T-helper 1 cell treated with Interleukin-12 subunit alpha and Interleukin-12 subunit beta and Interleukin-4 antibody, amounts not matched to agents 30 ng/mL and 1 ng/mL, for 36 hours (primary cell): Measurements from ENCODE around the gene ERCC6. TPM values are rescaled to one million over a fixed set of nuclear protein-coding genes. Genes with fewer than 3 reads are reported as not detected.

ENCODE experiments used
- intact Hi-C: fragments of 100-400 bp; cut with micrococcal nuclease; formaldehyde crosslinking; loops from one replicate; pipeline ENCODE4 v1.15.1; 2024
- total RNA-seq: library from RNA; stranded (reverse); gene quantifications from 2 replicates; pipeline ENCODE4 v1.2.3, GENCODE V29; 2022

The ERCC6 gene
- total RNA-seq, 1 donor from 2014 or later = 21.0 TPM

GRCh38 chr10:49549640-49550346 is 10.9 kb upstream of the ERCC6 start:
- intact Hi-C loops = no loop called here

DNA sequence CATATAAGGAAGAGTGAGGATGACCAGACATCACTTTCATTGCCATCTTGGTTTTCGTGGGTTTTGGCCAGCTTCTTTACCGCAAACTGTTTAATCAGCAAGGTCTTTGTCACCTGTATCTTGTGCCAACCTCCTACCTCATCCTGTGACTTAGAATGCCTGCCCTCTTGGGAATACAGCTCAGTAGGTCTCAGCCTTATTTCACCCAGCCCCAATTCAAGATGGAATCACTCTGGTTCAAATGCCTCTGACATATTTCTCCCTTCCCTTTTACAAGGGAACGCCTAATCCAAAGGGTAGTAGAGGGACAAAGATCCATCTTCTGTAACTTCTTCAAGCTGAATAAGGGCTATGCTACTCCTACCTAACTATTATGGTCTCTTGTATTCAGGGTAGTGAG is 4.7 kb upstream of the ERCC6 start:
- intact Hi-C loops = no loop called here

- intact Hi-C loops = no loop called here
Observed at GRCh38 chr10:49542353-49542752, 3.4 kb upstream of the ERCC6 start.

GRCh38 chr10:49541762-49542161 is 2.8 kb upstream of the ERCC6 start:
- intact Hi-C loops = no loop called here

DNA sequence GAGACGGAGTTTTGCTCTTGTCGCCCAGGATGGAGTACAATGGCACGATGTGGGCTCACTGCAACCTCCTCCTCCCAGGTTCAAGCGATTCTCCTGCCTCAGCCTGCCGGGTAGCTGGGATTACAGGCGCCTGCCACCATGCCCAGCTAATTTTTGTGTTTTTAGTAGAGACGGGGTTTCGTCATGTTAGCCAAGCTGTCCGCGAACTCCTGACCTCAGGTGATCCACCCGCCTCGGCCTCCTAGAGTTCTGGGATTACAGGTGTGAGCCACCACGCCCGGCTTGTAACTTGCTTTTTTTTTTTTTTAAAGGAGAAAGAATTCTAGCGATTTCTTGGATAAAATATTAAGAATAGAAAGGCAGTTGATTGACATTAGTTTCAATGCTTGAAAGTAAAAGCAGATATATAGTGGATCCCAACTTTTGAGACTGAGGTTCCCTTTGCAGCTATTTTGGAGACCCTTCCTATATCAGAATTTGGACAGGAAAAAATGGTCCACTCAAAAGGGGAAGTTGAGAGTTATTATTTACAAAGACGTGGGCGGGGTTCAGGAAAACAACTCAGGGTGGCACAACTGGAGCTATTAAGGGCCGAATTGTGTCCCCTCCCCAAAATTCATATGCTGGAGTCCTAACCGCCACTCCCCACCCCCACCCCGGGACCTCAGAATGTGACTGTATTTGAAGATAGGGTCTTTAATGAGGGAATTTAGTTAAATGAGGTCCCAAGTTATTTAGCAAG is 1.3 kb upstream of the ERCC6 start:
- intact Hi-C loops = no loop called here

GRCh38 chr10:49539320-49539885 is 482 bp upstream of the ERCC6 start:
- intact Hi-C loops = loop anchor here (1.0 to 5.0 kb wide), 10 partner anchors 31 to 1233 kb away; partner anchors contain the start of genes MAPK8 and WASHC2A

GRCh38 chr10:49534670-49535381 is 4.1 kb downstream of the ERCC6 start:
- intact Hi-C loops = loop anchor here (5.0 kb wide), 1 partner anchor 733 kb away; no protein-coding TSS in a partner anchor

DNA sequence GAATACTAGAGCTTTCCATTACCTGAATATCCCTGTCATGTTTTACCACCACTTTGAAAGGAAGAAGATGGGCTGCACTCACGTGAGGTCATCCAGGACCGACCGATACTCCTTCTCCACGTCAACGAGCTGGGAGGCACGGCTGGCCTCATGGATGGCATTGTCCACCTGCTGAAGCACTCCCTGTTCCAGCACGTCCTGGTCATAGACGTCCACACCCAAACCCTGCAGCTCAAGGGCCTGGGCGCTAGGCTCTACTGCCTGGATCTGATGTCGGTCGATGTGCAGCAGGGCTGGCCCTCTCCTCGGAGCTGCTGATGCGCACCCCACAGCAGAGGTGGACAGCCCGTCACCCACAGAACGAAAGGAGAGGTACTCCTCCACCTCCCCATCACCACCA is 6.5 kb downstream of the ERCC6 start:
- intact Hi-C loops = no loop called here

DNA sequence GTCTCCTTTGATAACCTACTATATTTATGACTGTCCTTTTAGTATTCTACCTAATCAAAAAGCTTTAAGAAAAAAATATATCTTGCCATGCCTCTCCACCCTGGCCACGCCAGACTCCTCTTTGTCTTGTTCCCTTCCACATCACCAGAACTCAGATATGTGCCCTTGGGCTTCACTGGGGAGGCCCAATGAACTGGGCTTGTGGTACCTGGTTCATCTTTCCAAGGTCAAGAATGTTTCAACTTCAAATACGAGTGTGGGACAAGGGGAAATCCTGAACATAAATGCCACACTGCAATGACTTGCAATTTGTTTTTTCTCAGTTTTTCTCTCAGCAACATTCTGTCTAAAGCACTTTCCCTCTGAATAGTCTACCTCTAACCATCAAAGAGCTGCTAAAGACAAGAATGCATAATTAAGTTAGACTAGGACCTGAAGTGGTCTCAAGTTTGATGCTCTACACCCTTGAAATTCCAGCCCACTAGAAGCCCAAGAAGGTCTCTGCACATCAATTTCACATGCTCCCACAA is 9.9 kb downstream of the ERCC6 start:
- intact Hi-C loops = no loop called here

DNA sequence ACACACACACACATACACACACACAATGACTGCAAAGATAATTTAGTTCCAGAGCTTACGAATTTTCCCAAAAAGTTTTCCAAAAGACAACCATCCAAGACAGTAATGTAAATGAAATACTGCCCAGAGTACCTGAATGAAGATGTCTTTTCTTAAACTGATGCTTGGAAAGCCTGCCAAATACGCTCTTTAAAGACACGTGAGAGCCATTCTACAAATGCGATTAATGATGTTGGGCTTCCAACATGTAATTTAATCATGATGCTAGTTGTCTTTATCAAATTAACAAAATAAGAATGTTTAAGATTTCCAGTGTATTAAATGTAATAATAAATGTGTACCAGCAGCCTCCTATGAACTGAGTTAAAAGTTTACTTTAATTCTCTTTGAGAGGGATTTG is 11.1 kb downstream of the ERCC6 start:
- intact Hi-C loops = no loop called here

DNA sequence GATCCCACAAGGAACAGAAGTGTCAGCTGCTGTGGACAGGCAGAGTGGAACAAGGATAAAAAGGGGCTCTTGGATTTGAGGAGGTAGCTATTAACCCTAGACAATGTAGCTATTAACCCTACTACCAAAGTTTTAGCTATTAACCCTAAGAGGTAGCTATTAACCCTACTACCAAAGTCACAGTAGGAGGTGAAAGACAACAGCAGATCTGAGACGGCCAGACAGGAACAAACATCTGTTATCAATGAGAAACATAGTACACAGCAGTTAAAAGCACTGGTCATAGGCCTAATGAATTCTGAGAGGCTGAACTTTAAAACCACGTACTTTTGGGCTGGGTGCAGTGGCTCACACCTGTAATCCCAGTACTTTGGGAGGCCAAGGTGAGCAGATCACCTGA is 11.9 kb downstream of the ERCC6 start:
- intact Hi-C loops = no loop called here

- intact Hi-C loops = no loop called here
Observed at GRCh38 chr10:49526619-49527018, 12.3 kb downstream of the ERCC6 start.

DNA sequence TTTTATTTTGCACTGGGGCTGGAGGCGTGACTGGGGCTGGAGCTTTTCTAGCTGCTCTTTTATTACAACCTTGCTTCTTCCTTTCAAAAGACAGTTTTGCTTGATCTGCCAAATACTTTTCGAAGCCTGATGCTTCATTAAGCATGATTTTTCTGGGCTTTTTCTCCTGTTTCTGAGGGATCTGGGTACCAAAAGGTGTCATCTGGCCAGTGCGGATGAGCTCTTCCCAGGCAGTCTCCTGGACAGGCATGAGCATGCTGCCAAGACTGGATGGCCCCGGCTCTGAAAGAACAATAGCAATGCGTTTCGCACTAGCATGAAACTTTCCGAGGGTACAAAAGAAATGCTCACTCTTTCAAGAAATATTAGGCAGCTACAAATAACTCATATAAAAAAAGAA is 14.4 kb downstream of the ERCC6 start:
- intact Hi-C loops = no loop called here

DNA sequence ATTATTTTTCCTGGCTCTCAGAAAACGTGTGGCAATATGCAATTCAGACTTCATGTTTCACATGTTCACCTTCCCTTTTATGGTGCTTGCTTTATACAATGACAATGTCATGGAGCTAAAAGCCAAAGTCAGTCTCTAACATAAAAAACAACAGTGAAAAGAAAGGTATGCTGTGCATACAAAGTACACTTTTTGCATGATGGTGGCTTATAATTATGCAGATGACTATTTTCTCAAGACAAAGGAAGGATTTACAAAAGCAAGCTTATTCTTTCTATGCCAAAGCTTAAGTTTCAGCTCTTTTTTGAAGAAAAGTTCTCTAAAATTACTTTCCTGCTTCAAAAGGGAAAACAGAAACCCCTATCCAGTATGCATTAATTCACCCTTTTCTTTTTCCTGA is 15.6 kb downstream of the ERCC6 start:
- intact Hi-C loops = no loop called here

- intact Hi-C loops = no loop called here
Observed at GRCh38 chr10:49521062-49521461, 17.9 kb downstream of the ERCC6 start.

- intact Hi-C loops = no loop called here
Observed at GRCh38 chr10:49520122-49520775, 18.7 kb downstream of the ERCC6 start.

GRCh38 chr10:49519717-49520116 is 19.2 kb downstream of the ERCC6 start:
- intact Hi-C loops = loop anchor here (1.0 to 10.0 kb wide), 4 partner anchors 112 to 1155 kb away; no protein-coding TSS in a partner anchor

DNA sequence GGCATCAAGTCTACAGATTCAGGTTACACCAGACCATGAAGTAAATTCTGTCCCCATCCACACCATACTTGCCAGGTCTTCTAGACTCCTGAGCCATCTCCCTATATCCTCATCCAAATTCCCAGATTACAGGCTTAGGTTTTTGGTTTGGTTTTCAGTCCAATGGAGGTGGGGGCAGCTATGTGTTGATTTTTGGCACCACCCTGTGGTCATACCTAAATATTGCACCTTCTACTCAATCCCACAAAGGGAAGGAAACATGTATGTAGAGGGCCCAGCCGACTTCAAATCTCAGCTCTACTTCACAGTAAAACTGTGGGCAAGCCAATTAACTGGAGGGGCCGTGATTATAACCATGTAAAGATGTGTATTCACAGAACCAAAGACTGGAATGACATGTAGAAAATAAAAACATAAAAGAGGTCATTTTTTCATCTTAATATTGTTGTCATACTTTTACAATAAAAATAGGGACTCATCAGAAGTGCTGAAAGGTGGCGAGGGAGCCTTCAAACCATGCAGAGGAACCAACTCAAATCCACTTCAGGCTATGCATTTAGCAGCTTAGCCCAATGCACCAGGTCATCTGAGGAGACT is 19.8 kb downstream of the ERCC6 start:
- intact Hi-C loops = loop anchor here (1.0 to 10.0 kb wide), 4 partner anchors 112 to 1154 kb away; no protein-coding TSS in a partner anchor

DNA sequence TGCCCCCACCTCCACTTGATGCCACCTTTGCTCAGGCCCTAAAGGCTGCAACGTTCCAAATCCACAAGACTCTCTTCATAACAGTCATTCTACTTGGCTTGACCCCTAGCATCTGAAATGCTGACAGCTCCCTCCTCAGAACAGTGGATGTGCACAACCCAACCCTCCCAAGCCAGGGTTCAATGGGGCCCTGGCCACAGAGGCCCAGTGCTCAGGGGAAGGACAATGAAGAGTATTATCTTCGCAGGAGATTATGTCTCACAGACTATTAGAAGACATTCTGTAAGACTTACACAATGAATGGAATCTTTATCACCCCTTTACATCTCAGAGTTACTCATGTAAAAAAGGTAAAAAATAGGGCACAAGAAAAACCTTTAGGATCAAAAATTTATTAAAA is 20.4 kb downstream of the ERCC6 start:
- intact Hi-C loops = loop anchor here (10.0 kb wide), 1 partner anchor 1154 kb away; no protein-coding TSS in a partner anchor
